Heart left ventricle (tissue), 13 donors: ENCODE results near the gene KDSR.

Source experiments
- POLR2A ChIP-seq, 2 donors: fragments of 450-650 bp; IDR thresholded peaks; one replicate each; pipeline ENCODE4 v1.6.1; 2017; ENCODE audit warnings: antibody characterized with exemption in 2 of 2, mild to moderate bottlenecking in 2 of 2, moderate library complexity in 2 of 2
- TF ChIP-seq, protein P1 (sequence below), 12 donors: fragments of 200-600 bp; sonication (generic) in 4 of 12; IDR thresholded peaks; one replicate each; pipeline versions ENCODE4 v1.5.0 to v1.8.0; 2018 to 2022; ENCODE audit warnings: antibody characterized with exemption in 12 of 12, mild to moderate bottlenecking in 5 of 12
- donor health status: ischemic (EF 13 %, LVEDD 7.1; RV severe dilation, severe dysfunction).
- donor health status: DM: no; HTN: yes; CAD: no.
- donor health status: DM: no; HTN: no; CAD: no.
- donor health status: ischemic (EF 25% LVEDD 6.9; RV normal size, moderate dysfunction).
- donor health status: ischemic (EF 25% LVEDD 5.7; RV mildly dilated, moderate dysfunction).
- donor health status: ischemic (EF 35%, LVEDD 5.7; RV mildly dilated, moderate dysfunction).
- donor health status: nonischemic (EF 11% LVEDD 7.7; RV severe dilation, severe dysfunction).
- donor health status: DM: yes; HTN: yes; CAD: no.
- donor health status: PGD.
- donor health status: ischemic (EF 29% LVEDD 5.4; RV normal size, mild dysfunction).
- donor health status: nonischemic (EF 23%, LVEDD 6.1; RV moderate dilation, normal function).

DNA sequence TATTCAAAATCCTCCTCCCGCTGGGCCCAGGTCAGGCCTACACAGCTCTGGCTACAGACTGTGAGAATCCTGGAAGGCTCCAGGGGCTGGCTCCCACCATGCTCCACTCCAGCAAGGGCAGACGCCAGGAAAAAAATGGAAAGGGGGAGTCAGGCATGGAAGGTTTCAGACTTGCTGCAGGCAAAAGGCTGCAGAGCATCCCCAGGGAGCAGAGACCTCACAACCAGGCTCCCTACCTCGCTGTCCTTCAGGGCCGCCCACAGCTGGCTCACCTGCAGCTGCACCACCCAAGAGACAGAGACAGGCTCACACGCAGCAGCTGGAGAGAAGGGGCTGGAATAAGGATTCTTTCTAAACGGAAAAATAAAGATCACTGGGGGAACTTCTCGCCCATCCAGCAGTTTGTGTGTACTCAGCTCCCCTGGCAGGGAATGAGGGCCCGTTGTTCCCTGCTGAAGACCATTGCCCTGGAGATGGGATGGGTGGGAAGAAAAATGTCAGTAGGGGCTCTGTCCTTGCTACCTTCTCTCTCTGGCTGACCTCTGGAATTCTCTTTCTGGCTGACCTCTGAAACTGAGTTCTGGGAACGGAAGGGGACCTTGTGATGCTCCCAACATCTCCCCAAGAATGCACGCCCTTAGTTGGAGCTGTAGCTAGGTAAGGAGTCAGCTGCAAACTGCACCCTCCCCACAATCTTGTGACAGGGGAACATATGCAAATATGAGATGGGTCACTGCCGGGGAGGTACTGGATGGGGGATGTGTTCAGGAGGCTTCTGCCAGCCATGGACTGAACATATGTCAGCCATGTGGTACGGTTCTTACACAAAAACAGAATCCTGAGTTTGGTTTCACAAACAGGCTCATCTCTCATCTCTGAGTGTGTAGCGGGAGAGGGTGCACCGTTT, 81.9 kb downstream of the KDSR start:
- TF ChIP-seq, protein P1, sequence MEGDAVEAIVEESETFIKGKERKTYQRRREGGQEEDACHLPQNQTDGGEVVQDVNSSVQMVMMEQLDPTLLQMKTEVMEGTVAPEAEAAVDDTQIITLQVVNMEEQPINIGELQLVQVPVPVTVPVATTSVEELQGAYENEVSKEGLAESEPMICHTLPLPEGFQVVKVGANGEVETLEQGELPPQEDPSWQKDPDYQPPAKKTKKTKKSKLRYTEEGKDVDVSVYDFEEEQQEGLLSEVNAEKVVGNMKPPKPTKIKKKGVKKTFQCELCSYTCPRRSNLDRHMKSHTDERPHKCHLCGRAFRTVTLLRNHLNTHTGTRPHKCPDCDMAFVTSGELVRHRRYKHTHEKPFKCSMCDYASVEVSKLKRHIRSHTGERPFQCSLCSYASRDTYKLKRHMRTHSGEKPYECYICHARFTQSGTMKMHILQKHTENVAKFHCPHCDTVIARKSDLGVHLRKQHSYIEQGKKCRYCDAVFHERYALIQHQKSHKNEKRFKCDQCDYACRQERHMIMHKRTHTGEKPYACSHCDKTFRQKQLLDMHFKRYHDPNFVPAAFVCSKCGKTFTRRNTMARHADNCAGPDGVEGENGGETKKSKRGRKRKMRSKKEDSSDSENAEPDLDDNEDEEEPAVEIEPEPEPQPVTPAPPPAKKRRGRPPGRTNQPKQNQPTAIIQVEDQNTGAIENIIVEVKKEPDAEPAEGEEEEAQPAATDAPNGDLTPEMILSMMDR (IDR thresholded peaks at IDR 0.05): no peak
- no peak for TF ChIP-seq POLR2A (IDR thresholded peaks at IDR 0.05)
